Measurements from ENCODE around the gene DCBLD1. TPM values are rescaled to one million over a fixed set of nuclear protein-coding genes. Genes with fewer than 3 reads are reported as not detected.
A peak's percentile ranks its signal among the peaks of the same experiment; 100 is the strongest.

Gene DCBLD1
- total RNA-seq, 1 donor from 2014 or later = 18.4 TPM

- DNase-seq (ENCODE audit: low spot score) = no peak
Measured at GRCh38 chr6:117530467-117531242, 48.2 kb downstream of the DCBLD1 start.

GRCh38 chr6:117531346-117531745 is 48.9 kb downstream of the DCBLD1 start:
- DNase-seq (ENCODE audit: low spot score) = no peak

- DNase-seq (ENCODE audit: low spot score) = no peak
Measured at GRCh38 chr6:117531809-117532725, 49.6 kb downstream of the DCBLD1 start.

- DNase-seq (ENCODE audit: low spot score) = no peak
Measured at GRCh38 chr6:117533775-117534174, 51.3 kb downstream of the DCBLD1 start.

DNA sequence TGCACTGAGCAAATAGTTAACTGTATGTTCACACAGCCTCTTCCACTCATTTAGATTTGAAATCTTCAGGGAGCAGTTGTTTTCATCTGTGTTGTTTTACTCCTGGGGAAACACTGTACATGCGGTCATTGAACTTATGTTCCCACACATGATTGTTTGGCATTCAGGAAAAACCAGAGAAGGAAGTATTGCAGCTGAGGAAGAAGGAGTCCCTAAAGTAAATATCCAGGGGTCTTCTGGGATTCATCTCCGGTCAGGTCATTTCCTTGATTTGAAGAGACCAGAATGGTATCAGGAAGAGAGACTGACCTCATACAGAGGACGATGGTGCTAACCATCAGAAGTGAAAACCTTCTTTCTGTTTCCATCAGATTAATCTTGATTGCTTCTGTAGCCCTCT is 52.5 kb downstream of the DCBLD1 start:
- no peak for DNase-seq (ENCODE audit: low spot score)

DNA sequence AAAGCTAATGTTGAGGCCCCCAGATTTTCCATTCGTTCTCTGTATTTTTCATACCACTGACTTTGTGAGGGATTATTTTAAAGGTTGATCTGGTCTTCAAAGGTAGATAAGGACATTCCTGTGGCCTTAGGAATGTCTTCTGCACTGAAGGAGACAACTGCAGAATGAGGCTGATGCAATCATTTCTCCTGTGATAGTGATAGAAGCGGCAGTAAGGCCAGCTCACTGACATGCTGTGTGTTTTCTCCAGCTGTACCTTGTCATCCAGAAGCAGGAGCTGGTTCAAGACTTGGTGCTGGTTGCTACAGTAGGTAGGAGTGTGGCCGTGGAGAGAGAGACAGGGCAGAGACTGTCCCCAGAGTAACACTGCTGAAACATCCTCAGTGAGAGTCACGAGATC is 53.8 kb downstream of the DCBLD1 start:
- no peak for DNase-seq (ENCODE audit: low spot score)

GRCh38 chr6:117538615-117539014 is 56.1 kb downstream of the DCBLD1 start:
- DNase-seq (ENCODE audit: low spot score) = no peak

GRCh38 chr6:117540670-117541069 is 58.2 kb downstream of the DCBLD1 start:
- DNase-seq (ENCODE audit: low spot score) = no peak

- DNase-seq (ENCODE audit: low spot score) = no peak
Measured at GRCh38 chr6:117542493-117542892, 60.0 kb downstream of the DCBLD1 start.

DNA sequence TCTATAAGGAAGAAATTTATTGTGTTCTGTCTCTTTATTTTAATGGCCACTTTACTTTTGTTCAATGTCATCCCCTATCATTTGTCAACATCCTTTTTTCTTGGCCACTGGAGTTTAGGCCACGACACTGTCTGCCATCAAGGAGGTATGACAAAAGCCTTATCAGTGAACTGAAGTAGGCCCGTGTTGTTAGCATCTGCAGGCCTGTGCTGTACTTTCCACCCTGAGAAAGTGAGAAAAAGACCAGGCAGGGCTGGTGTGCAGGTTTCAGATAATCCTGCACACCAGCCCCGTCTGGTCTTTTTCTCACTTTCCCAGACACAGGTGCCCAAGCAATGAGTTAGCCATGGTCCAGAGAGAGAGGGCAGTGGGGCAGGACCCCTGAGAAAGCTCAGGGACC is 62.2 kb downstream of the DCBLD1 start:
- no peak for DNase-seq (ENCODE audit: low spot score)

DNA sequence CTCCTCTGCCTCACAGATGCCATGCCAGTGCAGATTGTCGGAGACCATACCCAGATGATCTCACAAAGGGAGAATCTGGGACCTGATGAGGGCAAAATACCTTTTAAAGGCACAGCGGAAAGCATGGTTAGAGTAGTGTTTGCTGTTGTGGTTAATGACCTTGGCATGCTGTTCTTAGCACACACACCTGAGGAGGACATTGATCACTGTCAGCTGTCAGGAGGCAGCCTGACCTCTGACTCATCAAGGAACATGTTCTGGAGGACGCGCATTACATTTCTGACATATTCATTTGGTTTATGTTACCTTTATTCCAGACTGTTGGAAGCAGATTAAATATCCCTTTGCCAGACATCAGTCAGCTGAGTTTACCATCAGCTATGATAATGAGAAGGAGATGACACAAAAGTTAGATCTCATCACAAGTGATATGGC is 62.7 kb downstream of the DCBLD1 start:
- no peak for DNase-seq (ENCODE audit: low spot score)

DNA sequence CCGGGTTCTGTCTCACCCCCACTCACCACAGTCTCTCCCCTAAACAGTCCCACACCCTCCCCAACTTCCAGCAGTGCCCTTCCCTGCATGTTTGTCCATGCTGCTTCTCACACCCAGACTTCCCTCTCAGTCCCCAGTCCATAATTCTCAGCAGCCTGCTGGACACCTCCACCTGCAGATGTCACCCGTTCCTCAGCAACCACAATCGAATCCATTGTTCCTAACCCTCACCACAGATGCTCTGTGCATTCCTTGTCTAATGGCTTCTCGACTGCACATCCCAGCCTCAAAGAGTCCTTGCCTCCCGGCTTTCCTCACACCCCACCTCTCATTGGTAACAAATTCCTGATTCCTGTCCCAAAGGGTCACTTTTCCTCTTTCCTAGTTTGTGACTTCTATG is 64.2 kb downstream of the DCBLD1 start:
- no peak for DNase-seq (ENCODE audit: low spot score)

- peak; percentile 55 for DNase-seq (ENCODE audit: low spot score)
Measured at GRCh38 chr6:117547688-117548621, 65.5 kb downstream of the DCBLD1 start.

DNA sequence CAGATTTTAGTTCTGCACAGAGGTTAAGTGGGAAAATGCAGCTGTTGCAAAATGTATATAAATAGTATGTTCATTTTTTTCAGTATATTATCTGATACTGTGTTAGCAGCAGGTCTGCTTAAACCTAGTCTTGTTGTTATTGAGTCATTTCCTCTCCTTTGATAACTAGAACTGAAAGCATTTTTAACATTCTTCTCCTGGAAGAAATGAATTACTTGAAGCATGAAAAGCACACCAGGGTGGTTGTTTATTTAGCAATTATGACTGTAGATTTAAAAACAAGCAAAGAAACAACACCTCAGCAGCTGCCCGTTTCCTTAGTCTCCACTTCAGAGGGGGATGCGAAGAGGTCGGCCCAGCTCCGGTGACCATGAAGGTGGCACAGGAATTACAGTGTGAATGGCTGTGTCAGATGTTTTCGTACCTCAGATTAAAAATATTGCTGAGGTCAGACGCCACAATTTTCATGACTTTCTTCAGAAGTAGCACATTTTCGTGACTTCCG is 66.4 kb downstream of the DCBLD1 start:
- DNase-seq (ENCODE audit: low spot score) = no peak

DNA sequence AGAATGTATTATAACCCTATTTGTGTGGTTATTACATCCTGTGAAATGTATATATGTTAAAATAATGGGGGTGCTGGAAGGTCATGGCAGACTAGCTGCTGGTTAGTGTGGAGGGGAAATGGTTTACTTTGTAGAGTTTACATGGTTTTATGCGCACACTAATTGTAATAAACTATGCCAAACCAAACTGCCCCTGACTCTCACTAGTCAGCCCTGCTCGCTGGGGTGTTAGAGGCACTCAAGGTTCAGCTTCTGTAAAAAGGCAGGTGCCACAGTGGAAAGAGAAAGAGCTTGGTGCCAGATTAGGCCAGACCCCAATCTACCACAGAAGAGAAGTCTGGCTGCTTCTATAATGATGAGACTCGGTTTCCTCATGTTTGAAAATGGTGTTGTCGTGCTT is 67.1 kb downstream of the DCBLD1 start:
- DNase-seq (ENCODE audit: low spot score) = no peak

GRCh38 chr6:117550078-117550600 is 67.7 kb downstream of the DCBLD1 start:
- no peak for DNase-seq (ENCODE audit: low spot score)

GRCh38 chr6:117550618-117551242 is 68.3 kb downstream of the DCBLD1 start:
- DNase-seq (ENCODE audit: low spot score) = no peak

DNA sequence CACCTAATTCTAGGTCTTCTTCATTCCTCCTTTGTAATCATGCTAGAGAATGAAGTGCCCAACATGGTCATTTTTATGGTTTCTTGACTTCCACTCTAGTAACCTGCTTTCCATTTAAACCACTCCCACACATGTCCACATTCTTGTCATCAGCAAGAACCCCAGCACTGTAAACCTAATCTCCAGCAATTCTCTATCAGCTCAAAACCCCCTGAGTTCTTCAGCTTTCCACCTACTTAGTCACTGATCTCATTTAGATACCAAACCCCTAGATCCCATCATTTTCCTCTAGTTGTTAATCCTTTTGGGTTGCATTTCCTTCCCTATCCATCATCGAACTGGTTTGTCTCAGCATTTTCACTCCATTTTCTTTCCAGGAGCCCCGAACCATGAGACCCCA is 70.1 kb downstream of the DCBLD1 start:
- DNase-seq (ENCODE audit: low spot score) = no peak

- no peak for DNase-seq (ENCODE audit: low spot score)
Measured at GRCh38 chr6:117553142-117553541, 70.7 kb downstream of the DCBLD1 start.

GRCh38 chr6:117555262-117555849 is 72.9 kb downstream of the DCBLD1 start:
- DNase-seq (ENCODE audit: low spot score) = no peak

Data from ureter (tissue), 1 donor.